RWPE2 (cell line): ENCODE measurements around the gene METTL21C.
A peak's percentile ranks its signal among the peaks of the same experiment; 100 is the strongest.

Source experiments
- ATAC-seq: fragments of 200-7000 bp; cut with Tn5 transposase; 3 replicates; pipeline ENCODE4 v1.9.1; 2021; ENCODE audit warnings: low read depth
- DNase-seq: peaks from one replicate; pipeline ENCODE4 v3.0.0-alpha.2; 2020; ENCODE audit warnings: low spot score
- H3K27ac ChIP-seq: fragments of 450-650 bp; 2 replicates; pipeline ENCODE4 v1.5.1; 2017; ENCODE audit warnings: mild to moderate bottlenecking; ENCODE audit not compliant: poor library complexity, severe bottlenecking
- H3K27me3 ChIP-seq: fragments of 250-450 bp; sonication (Bioruptor Pico); 2 replicates; pipeline ENCODE4 v1.5.1; 2021; ENCODE audit warnings: mild to moderate bottlenecking, moderate library complexity; ENCODE audit not compliant: insufficient read depth, poor library complexity, severe bottlenecking
- H3K36me3 ChIP-seq: fragments of 250-450 bp; sonication (Bioruptor Pico); 2 replicates; pipeline ENCODE4 v1.5.1; 2020; ENCODE audit warnings: low read depth, mild to moderate bottlenecking, moderate library complexity
- H3K4me1 ChIP-seq: fragments of 250-450 bp; sonication (Bioruptor Pico); 2 replicates; pipeline ENCODE4 v1.5.1; 2021; ENCODE audit warnings: mild to moderate bottlenecking, moderate library complexity; ENCODE audit not compliant: insufficient read depth, poor library complexity, severe bottlenecking
- H3K4me3 ChIP-seq: fragments of 250-450 bp; sonication (Bioruptor Pico); 2 replicates; pipeline ENCODE4 v1.5.1; 2021; ENCODE audit warnings: mild to moderate bottlenecking, moderate library complexity; ENCODE audit not compliant: severe bottlenecking
- H3K9me3 ChIP-seq: fragments of 250-450 bp; sonication (Bioruptor Pico); 2 replicates; pipeline ENCODE4 v1.5.1; 2021; ENCODE audit warnings: mild to moderate bottlenecking, moderate library complexity; ENCODE audit not compliant: severe bottlenecking
- CTCF ChIP-seq: fragments of 450-650 bp; IDR thresholded peaks from one replicate; pipeline ENCODE4 v1.5.1; 2017; ENCODE audit warnings: mild to moderate bottlenecking, moderate library complexity; ENCODE audit not compliant: poor library complexity, severe bottlenecking

METTL21C gene

GRCh38 chr13:102710261-102710679 is 15.4 kb upstream of the METTL21C start:
- Histone ChIP-seq H3K36me3 (no peaks in the 10 kb centered on the region), H3K4me1 (peaks cover 18% of the 10 kb centered on the region), H3K27me3 (no peaks in the 10 kb centered on the region), H3K4me3 (no peak overlapping the region), H3K27ac (no peak overlapping the region), H3K9me3 (no peaks in the 10 kb centered on the region)
- ATAC-seq (no peak), DNase-seq (no peak)
- no peak for TF ChIP-seq CTCF

- H3K4me3 ChIP-seq, result no peak overlapping the region
- ATAC-seq (no peak), DNase-seq (no peak)
- H3K27ac ChIP-seq, result no peak overlapping the region
- no peak for TF ChIP-seq CTCF
- H3K9me3 ChIP-seq, result no peaks in the 10 kb centered on the region
- no peaks in the 10 kb centered on the region for H3K36me3 ChIP-seq
- H3K4me1 ChIP-seq, result peaks cover 26% of the 10 kb centered on the region
- no peaks in the 10 kb centered on the region for H3K27me3 ChIP-seq
Observed at GRCh38 chr13:102709536-102709935, 14.7 kb upstream of the METTL21C start.

- ATAC-seq (no peak), DNase-seq (no peak)
- no peak overlapping the region for H3K27ac ChIP-seq
- H3K4me3 ChIP-seq, result no peak overlapping the region
- H3K27me3 ChIP-seq, result no peaks in the 10 kb centered on the region
- TF ChIP-seq CTCF, result no peak
- peaks cover 30% of the 10 kb centered on the region for H3K4me1 ChIP-seq
- no peaks in the 10 kb centered on the region for H3K9me3 ChIP-seq
- no peaks in the 10 kb centered on the region for H3K36me3 ChIP-seq
Observed at GRCh38 chr13:102708991-102709390, 14.1 kb upstream of the METTL21C start.

GRCh38 chr13:102708211-102708610 is 13.4 kb upstream of the METTL21C start:
- no peak for ATAC-seq
- H3K27ac ChIP-seq, result peak overlapping the region; percentile 55
- H3K4me3 ChIP-seq, result no peak overlapping the region
- TF ChIP-seq CTCF, result no peak
- H3K4me1 ChIP-seq, result peaks cover 30% of the 10 kb centered on the region
- no peaks in the 10 kb centered on the region for H3K36me3 ChIP-seq
- H3K27me3 ChIP-seq, result no peaks in the 10 kb centered on the region
- H3K9me3 ChIP-seq, result no peaks in the 10 kb centered on the region
- no peak for DNase-seq

- TF ChIP-seq CTCF, result no peak
- DNase-seq, result no peak
Observed at GRCh38 chr13:102707467-102707866, 12.6 kb upstream of the METTL21C start.

More at GRCh38 chr13:102707467-102707866, 12.6 kb upstream of the METTL21C start:
- Histone ChIP-seq H3K4me3 (no peak overlapping the region), H3K4me1 (peaks cover 30% of the 10 kb centered on the region), H3K36me3 (no peaks in the 10 kb centered on the region), H3K9me3 (no peaks in the 10 kb centered on the region), H3K27me3 (no peaks in the 10 kb centered on the region), H3K27ac (peak overlapping the region; percentile 55)
- ATAC-seq, result peak; percentile 89
